Colonic mucosa (tissue), 4 donors: ENCODE measurements around the gene TRIM5. TPM values are rescaled to one million over a fixed set of nuclear protein-coding genes. Genes with fewer than 3 reads are reported as not detected.
"Not testable (repeated sequence)": the region's sequence is repeated elsewhere in the genome, so short reads cannot be mapped to it uniquely, and the experiment has no call there.

Experiments
- DNase-seq: peaks from one replicate; pipeline ENCODE4 v3.0.0-alpha.2; 2020
- H3K27ac ChIP-seq: fragments of 200-600 bp; one replicate; pipeline ENCODE4 v1.8.0; 2021
- H3K27me3 ChIP-seq: fragments of 200-600 bp; one replicate; pipeline ENCODE4 v1.8.0; 2021
- H3K36me3 ChIP-seq: fragments of 200-600 bp; one replicate; pipeline ENCODE4 v1.8.0; 2021
- H3K4me1 ChIP-seq: fragments of 200-600 bp; one replicate; pipeline ENCODE4 v1.8.0; 2021; ENCODE audit warnings: mild to moderate bottlenecking
- H3K4me3 ChIP-seq: fragments of 200-600 bp; one replicate; pipeline ENCODE4 v1.8.0; 2021
- H3K9ac ChIP-seq, 2 donors: one replicate each; pipeline ENCODE4 v1.7.0; 2013; ENCODE audit warnings: control low read depth in 2 of 2, low read depth in 2 of 2, low read length in 2 of 2
- H3K9me3 ChIP-seq: fragments of 200-600 bp; one replicate; pipeline ENCODE4 v1.8.0; 2021
- intact Hi-C: fragments of 100-400 bp; cut with DNase I; formaldehyde crosslinking; loops from one replicate; pipeline ENCODE4 v1.14.1; 2022
- total RNA-seq, 2 donors: library from RNA; stranded (reverse); fragmentation: NEBNext Ultra II Directional in 1 of 2; extraction: Animal tissue kit (Norgen Biotek cat#: 25700) in 1 of 2; gene quantifications; one replicate each; pipeline ENCODE4 v1.2.1, GENCODE V29; 2021
- TF ChIP-seq, protein P1 (sequence below): fragments of 200-600 bp; IDR thresholded peaks from one replicate; pipeline ENCODE4 v1.8.0; 2022; ENCODE audit warnings: antibody characterized with exemption, mild to moderate bottlenecking
- donor health status: healthy.
- donor health status: DM: no; HTN: no; CAD: no.
- donor health status: DM: no; HTN: no; CAD: no.

The TRIM5 gene
- total RNA-seq, 2 donors from 2014 or later = 21.4 to 23.3 TPM

- H3K9me3 ChIP-seq = no peaks in the 10 kb centered on the region
- intact Hi-C loops = no loop called here
- H3K27ac ChIP-seq = no peak overlapping the region
- no peaks in the 10 kb centered on the region for H3K4me1 ChIP-seq
- H3K4me3 ChIP-seq = no peak overlapping the region
- no peak overlapping the region for H3K9ac ChIP-seq
- H3K36me3 ChIP-seq = no peaks in the 10 kb centered on the region
- no peak for DNase-seq
- no peaks in the 10 kb centered on the region for H3K27me3 ChIP-seq
- TF ChIP-seq, protein P1, sequence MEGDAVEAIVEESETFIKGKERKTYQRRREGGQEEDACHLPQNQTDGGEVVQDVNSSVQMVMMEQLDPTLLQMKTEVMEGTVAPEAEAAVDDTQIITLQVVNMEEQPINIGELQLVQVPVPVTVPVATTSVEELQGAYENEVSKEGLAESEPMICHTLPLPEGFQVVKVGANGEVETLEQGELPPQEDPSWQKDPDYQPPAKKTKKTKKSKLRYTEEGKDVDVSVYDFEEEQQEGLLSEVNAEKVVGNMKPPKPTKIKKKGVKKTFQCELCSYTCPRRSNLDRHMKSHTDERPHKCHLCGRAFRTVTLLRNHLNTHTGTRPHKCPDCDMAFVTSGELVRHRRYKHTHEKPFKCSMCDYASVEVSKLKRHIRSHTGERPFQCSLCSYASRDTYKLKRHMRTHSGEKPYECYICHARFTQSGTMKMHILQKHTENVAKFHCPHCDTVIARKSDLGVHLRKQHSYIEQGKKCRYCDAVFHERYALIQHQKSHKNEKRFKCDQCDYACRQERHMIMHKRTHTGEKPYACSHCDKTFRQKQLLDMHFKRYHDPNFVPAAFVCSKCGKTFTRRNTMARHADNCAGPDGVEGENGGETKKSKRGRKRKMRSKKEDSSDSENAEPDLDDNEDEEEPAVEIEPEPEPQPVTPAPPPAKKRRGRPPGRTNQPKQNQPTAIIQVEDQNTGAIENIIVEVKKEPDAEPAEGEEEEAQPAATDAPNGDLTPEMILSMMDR = no peak
Measured at GRCh38 chr11:5658318-5658717, 26.6 kb downstream of the TRIM5 start.

GRCh38 chr11:5656956-5657355, 27.9 kb downstream of the TRIM5 start:
- not testable (repeated sequence) for H3K4me1 ChIP-seq

GRCh38 chr11:5655474-5655873, 29.4 kb downstream of the TRIM5 start:
- intact Hi-C loops = no loop called here
- H3K9ac ChIP-seq = no peak overlapping the region
- no peaks in the 10 kb centered on the region for H3K9me3 ChIP-seq
- no peak overlapping the region for H3K4me3 ChIP-seq
- no peaks in the 10 kb centered on the region for H3K36me3 ChIP-seq
- no peak overlapping the region for H3K27ac ChIP-seq
- H3K4me1 ChIP-seq = no peaks in the 10 kb centered on the region
- TF ChIP-seq, protein P1 = no peak
- no peaks in the 10 kb centered on the region for H3K27me3 ChIP-seq
- no peak for DNase-seq

More at GRCh38 chr11:5656956-5657355, 27.9 kb downstream of the TRIM5 start:
- H3K27me3 ChIP-seq, H3K36me3 ChIP-seq, H3K4me3 ChIP-seq, DNase-seq, intact Hi-C loops, H3K27ac ChIP-seq, H3K9ac ChIP-seq, H3K9me3 ChIP-seq: not testable (repeated sequence)

DNA sequence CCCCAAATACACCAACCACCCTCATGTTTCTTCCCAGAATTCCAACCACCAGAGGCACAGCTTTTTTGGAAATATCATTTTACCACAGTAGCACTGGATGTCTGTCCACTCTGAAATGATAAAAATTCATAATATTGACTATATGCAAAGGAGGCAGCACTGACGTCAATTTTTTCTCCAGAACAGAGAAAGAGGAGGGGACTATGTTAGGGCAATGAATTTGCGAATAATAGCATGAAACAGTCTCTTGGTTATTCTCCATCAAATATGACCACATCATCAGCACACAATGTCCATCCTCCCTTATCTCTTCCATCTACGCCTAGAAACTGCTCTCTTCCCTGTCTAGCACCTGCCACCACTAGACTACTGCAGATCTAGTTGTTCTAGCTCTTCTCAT, 38.7 kb downstream of the TRIM5 start:
- Histone ChIP-seq H3K4me1 (no peaks in the 10 kb centered on the region), H3K9me3 (no peaks in the 10 kb centered on the region), H3K36me3 (no peaks in the 10 kb centered on the region), H3K4me3 (no peak overlapping the region), H3K27me3 (no peaks in the 10 kb centered on the region), H3K27ac (no peak overlapping the region), H3K9ac (no peak overlapping the region)
- TF ChIP-seq, protein P1 = no peak
- intact Hi-C loops = no loop called here
- no peak for DNase-seq

GRCh38 chr11:5643585-5643984, 41.3 kb downstream of the TRIM5 start:
- H3K9ac ChIP-seq = no peak overlapping the region
- no peaks in the 10 kb centered on the region for H3K9me3 ChIP-seq
- intact Hi-C loops = no loop called here
- no peaks in the 10 kb centered on the region for H3K4me1 ChIP-seq
- no peak overlapping the region for H3K27ac ChIP-seq
- no peaks in the 10 kb centered on the region for H3K27me3 ChIP-seq
- H3K4me3 ChIP-seq = no peak overlapping the region
- TF ChIP-seq, protein P1 = no peak
- H3K36me3 ChIP-seq = no peaks in the 10 kb centered on the region
- no peak for DNase-seq

DNA sequence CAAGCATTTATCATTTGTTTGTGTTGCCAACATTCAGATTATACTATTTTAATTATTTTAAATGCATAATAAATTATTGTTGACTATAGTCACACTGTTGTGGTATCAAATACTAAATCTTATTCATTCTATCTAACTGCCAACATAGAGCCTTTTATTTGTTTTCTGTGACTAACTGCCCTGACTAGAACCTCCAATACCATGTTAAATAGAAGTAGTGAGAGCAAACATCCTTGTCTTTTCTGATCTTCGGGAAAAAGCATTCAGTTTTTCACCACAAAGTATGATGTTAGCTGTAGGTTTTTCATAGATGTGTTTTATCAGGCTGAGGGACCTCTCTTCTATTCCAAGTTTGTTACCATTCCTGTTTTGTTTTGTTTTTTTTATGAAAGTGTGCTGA, 44.9 kb downstream of the TRIM5 start:
- H3K27ac ChIP-seq = no peak overlapping the region
- no peaks in the 10 kb centered on the region for H3K36me3 ChIP-seq
- H3K27me3 ChIP-seq = no peaks in the 10 kb centered on the region
- H3K4me3 ChIP-seq = no peak overlapping the region
- intact Hi-C loops = no loop called here
- TF ChIP-seq, protein P1 = no peak
- no peak for DNase-seq
- no peak overlapping the region for H3K9ac ChIP-seq
- H3K9me3 ChIP-seq = no peaks in the 10 kb centered on the region
- no peaks in the 10 kb centered on the region for H3K4me1 ChIP-seq
